Adipocyte (in vitro differentiated cells): ENCODE measurements around the gene DUSP12.
"Not testable (repeated sequence)": the region's sequence is repeated elsewhere in the genome, so short reads cannot be mapped to it uniquely, and the experiment has no call there.

Source experiments
- DNase-seq: peaks from one replicate; pipeline ENCODE4 v3.0.0-alpha.2; 2015; ENCODE audit warnings: low read depth
- H3K27me3 ChIP-seq: replicated peaks from 2 replicates; pipeline ENCODE4 v1.7.0; 2013; ENCODE audit warnings: mild to moderate bottlenecking, low read length, moderate library complexity; ENCODE audit not compliant: control insufficient read depth, insufficient read depth
- H3K36me3 ChIP-seq: 2 replicates; pipeline ENCODE4 v1.7.0; 2013; ENCODE audit warnings: low read length, mild to moderate bottlenecking, moderate library complexity; ENCODE audit not compliant: control insufficient read depth, insufficient read depth, severe bottlenecking
- H3K4me1 ChIP-seq: 2 replicates; pipeline ENCODE4 v1.7.0; 2013; ENCODE audit warnings: mild to moderate bottlenecking, low read length, moderate library complexity; ENCODE audit not compliant: control insufficient read depth, insufficient read depth
- H3K4me3 ChIP-seq: 2 replicates; pipeline ENCODE4 v1.7.0; 2013; ENCODE audit warnings: mild to moderate bottlenecking, low read length, moderate library complexity
- H3K9ac ChIP-seq: 2 replicates; pipeline ENCODE4 v1.7.0; 2013; ENCODE audit warnings: mild to moderate bottlenecking, low read length, moderate library complexity
- H3K9me3 ChIP-seq: 2 replicates; pipeline ENCODE4 v1.7.0; 2013; ENCODE audit warnings: mild to moderate bottlenecking, low read length, moderate library complexity; ENCODE audit not compliant: control insufficient read depth

DUSP12 gene

GRCh38 chr1:161720422-161720821 is 29.2 kb upstream of the DUSP12 start:
- no peaks in the 10 kb centered on the region for H3K36me3 ChIP-seq
- H3K9ac ChIP-seq, result no peak overlapping the region
- no peaks in the 10 kb centered on the region for H3K27me3 ChIP-seq
- no peaks in the 10 kb centered on the region for H3K9me3 ChIP-seq
- DNase-seq, result no peak
- H3K4me3 ChIP-seq, result no peak overlapping the region
- H3K4me1 ChIP-seq, result peaks cover 13% of the 10 kb centered on the region

DNA sequence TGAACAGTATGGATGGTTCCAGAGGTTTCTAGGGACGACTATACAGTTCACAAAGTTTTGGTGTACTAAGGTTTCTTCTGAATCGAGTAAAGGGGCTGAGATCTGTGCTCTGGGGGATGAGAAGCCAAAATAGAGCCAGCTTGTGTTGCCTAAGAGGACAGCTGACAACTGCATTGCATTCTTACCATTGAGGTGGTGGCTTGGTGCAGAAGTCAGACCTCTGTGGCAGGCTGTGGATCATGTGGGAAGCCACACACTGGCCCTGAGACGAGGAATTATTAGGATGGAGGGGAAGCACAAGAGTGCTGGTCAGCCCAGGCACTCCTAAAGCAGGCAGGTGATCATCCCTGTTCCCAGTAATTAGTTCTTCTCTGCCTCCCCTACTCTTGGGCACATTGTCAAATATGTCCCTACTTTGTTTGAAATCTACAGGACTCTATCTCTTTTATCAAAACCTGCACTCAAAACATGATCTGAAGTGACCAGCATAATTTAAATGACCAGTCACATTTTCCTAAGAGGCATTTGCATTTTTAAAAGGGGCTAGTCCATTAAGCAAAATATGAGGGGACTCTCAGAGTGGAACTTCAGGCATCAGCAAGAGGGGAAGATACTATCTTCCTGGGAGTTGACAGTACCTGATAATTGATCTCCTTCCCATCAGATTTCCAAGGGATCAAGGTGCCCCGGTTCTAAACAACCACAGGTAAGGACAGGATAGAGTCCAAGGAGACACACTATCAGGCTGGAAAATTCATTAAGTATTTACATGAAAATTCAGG is 28.4 kb upstream of the DUSP12 start, which contains the start of gene FCRLB:
TSS of gene FCRLB (plus strand) at position 589 of the 782 bp plus-strand sequence. CDS start 1,129 bp downstream, outside the sequence.
- no peak for DNase-seq
- Histone ChIP-seq H3K9me3 (no peaks in the 10 kb centered on the region), H3K27me3 (no peaks in the 10 kb centered on the region)

DNA sequence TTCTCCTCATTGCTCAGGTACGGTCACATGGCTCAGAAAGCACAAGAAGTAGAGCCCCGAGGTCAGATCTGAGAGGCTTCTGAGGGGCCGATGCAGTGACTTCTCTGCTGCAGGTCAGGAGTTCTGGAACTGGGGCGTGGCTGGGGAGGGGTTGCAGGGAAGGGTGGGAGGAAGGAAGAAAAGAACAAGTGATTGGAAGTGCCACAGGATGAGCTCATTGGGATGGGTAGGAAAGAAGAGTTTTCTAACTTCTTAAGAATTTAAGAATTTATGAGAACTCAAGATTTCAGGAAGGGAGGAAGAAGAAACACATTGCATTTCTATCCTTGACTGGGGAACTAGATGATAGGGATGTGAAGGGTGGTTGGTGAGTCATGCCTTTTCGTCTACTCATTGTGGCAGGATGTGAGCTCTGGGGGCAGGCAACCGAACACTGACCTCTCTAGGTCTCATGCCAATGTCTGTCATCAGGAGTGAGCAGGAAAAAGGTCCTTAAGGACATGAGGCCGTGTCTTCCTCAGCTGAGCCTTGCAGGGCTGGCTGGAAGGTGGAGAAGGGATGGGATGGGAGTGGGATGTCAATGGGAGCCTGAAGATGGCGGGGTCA is 27.7 kb upstream of the DUSP12 start:
- DNase-seq, result peak; percentile 18
- no peaks in the 10 kb centered on the region for H3K27me3 ChIP-seq
- no peaks in the 10 kb centered on the region for H3K9me3 ChIP-seq
- no peaks in the 10 kb centered on the region for H3K36me3 ChIP-seq
- H3K4me1 ChIP-seq, result peaks cover 16% of the 10 kb centered on the region
- H3K4me3 ChIP-seq, result no peak overlapping the region
- no peak overlapping the region for H3K9ac ChIP-seq

More for the DNA sequence above, 28.4 kb upstream of the DUSP12 start, which contains the start of gene FCRLB:
- H3K36me3 ChIP-seq, result no peaks in the 10 kb centered on the region
- peaks cover 16% of the 10 kb centered on the region for H3K4me1 ChIP-seq
- H3K9ac ChIP-seq, result no peak within 1 kb of the TSS
- no peak within 1 kb of the TSS for H3K4me3 ChIP-seq

- DNase-seq, result no peak
- no peaks in the 10 kb centered on the region for H3K27me3 ChIP-seq
- H3K36me3 ChIP-seq, result no peaks in the 10 kb centered on the region
- peaks cover 19% of the 10 kb centered on the region for H3K4me1 ChIP-seq
- H3K9me3 ChIP-seq, result no peaks in the 10 kb centered on the region
- no peak overlapping the region for H3K4me3 ChIP-seq
- H3K9ac ChIP-seq, result no peak overlapping the region
Measured at GRCh38 chr1:161722406-161722805, 27.2 kb upstream of the DUSP12 start.

GRCh38 chr1:161723459-161724141 is 26.0 kb upstream of the DUSP12 start:
- Histone ChIP-seq H3K9ac (no peak overlapping the region), H3K9me3 (no peaks in the 10 kb centered on the region), H3K4me1 (peaks cover 25% of the 10 kb centered on the region), H3K4me3 (no peak overlapping the region), H3K36me3 (no peaks in the 10 kb centered on the region), H3K27me3 (no peaks in the 10 kb centered on the region)
- no peak for DNase-seq

DNA sequence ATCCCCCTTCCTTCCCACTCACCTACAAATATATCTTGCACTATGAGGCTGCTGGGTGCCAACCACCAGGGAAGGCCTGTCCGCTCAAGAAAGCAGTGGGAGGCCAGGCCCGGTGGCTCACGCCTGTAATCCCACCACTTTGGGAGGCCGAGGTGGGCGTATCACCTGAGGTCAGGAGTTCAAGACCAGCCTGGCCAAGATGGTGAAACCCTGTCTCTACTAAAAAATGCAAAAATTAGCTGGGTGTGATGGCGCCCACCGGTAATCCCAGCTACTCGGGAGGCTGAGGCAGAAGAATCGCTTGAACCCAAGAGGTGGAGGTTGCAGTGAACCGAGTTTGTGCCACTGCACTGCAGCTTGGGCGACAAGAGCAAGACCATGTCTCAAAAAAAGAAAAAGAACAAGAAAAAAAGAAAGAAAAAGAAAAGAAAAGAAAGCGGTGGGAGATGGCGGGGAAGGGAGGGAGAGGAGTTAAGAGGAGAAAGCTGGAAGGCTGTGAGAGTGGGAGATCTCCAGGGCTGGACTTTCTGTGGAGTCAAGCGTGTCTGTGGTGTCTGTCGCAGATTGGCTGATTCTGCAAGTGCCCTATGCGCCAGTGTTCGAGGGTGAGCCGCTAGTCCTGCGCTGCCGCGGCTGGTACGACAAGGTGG is 24.2 kb upstream of the DUSP12 start:
- peak overlapping the region; percentile 83 for H3K4me3 ChIP-seq
- not testable (repeated sequence) for H3K27me3 ChIP-seq, DNase-seq, H3K36me3 ChIP-seq, H3K9me3 ChIP-seq
- peak overlapping the region; percentile 87 for H3K9ac ChIP-seq
- H3K4me1 ChIP-seq, result peaks cover 25% of the 10 kb centered on the region

- H3K9me3 ChIP-seq, result no peaks in the 10 kb centered on the region
- H3K9ac ChIP-seq, result peak overlapping the region; percentile 87
- peak; percentile 75 for DNase-seq
- peak overlapping the region; percentile 83 for H3K4me3 ChIP-seq
- peaks cover 25% of the 10 kb centered on the region for H3K4me1 ChIP-seq
- H3K27me3 ChIP-seq, result no peaks in the 10 kb centered on the region
- H3K36me3 ChIP-seq, result no peaks in the 10 kb centered on the region
Measured at GRCh38 chr1:161725908-161726472, 23.6 kb upstream of the DUSP12 start.

DNA sequence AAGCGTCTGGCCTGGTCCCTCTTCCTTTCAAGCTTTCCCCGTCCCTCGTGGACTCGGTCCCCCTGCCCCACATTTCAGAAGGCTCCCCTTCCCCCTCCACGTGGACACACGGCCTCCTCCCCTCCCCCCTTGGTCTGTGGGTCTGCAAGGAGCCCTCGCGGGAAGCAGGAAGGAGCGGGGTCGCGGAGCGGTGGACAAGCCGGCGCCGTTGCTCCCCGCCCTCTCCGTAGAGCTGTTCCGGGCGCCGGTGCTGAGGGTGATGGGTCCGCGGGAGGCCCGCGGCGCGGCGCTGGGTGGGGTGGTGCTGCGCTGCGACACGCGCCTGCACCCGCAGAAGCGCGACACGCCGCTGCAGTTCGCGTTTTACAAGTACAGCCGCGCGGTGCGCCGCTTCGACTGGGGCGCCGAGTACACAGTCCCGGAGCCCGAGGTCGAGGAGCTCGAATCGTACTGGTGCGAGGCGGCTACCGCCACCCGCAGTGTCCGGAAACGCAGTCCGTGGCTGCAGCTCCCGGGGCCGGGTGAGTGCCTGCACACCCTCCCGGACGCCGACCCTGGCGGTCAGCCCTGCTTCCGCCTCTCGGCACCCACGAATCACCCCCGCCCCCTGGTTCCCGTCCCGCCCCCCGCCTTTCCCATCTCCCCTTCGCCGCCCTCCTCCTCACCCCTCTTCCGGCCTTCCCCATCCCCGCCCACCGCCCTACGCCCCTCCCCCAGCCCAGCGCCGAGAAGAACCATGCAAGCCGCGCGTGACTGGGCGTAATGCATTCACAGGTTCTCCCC is 22.9 kb upstream of the DUSP12 start:
- Histone ChIP-seq H3K27me3 (no peaks in the 10 kb centered on the region), H3K9ac (peak overlapping the region; percentile 91), H3K4me1 (peaks cover 21% of the 10 kb centered on the region), H3K36me3 (no peaks in the 10 kb centered on the region), H3K4me3 (peak overlapping the region; percentile 84), H3K9me3 (no peaks in the 10 kb centered on the region)
- peak; percentile 90 for DNase-seq

DNA sequence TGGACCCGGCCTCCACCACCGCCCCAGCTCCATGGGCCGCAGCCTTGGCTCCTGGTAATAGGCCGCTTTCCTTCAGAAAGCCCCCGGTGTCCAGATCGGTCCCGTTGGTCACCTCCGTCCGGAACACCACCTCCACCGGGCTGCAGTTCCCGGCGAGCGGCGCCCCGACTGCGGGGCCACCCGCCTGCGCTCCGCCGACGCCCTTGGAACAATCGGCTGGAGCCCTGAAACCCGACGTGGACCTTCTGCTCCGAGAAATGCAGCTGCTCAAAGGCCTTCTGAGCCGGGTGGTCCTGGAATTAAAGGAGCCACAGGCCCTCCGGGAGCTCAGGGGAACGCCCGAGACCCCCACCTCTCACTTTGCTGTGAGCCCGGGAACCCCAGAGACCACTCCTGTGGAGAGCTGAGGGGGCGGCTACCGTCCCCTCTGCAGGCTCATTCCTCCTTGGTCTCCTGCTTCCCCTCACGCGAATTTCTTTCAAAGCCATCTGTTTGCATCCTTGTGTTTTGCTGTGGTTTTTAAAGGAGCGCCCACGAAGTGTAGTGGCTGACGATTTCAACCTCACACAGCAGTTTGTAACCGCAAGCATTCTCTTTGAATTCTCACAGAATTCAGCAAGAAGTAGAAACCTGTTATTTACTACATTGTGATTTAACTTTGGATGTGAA is 22.2 kb upstream of the DUSP12 start:
- H3K4me1 ChIP-seq, result peaks cover 15% of the 10 kb centered on the region
- H3K4me3 ChIP-seq, result peak overlapping the region; percentile 84
- DNase-seq, result peak; percentile 59
- H3K9me3 ChIP-seq, result no peaks in the 10 kb centered on the region
- H3K36me3 ChIP-seq, result no peaks in the 10 kb centered on the region
- peak overlapping the region; percentile 91 for H3K9ac ChIP-seq
- no peaks in the 10 kb centered on the region for H3K27me3 ChIP-seq
